H1 (cell line): ENCODE measurements around the gene RTKN2. TPM values are rescaled to one million over a fixed set of nuclear protein-coding genes. Genes with fewer than 3 reads are reported as not detected.

Experiments used
- CTCF ChIA-PET: fragments of 300-600 bp; sonication (Branson Sonifier 250); formaldehyde crosslinking; loops from one replicate; lab custom pipeline; 2021; ENCODE audit not compliant: partially characterized antibody; lab: Charles Lee
- POLR2A ChIA-PET: fragments of 300-600 bp; sonication (Branson Sonifier 250); formaldehyde crosslinking; loops from one replicate; lab custom pipeline; 2021; ENCODE audit warnings: inconsistent platforms; ENCODE audit not compliant: partially characterized antibody; lab: Charles Lee
- DNase-seq, 2 experiments: peaks; one replicate each; pipeline versions ENCODE4 v3.0.0 to v3.0.0-alpha.2; 2010 to 2022; ENCODE audit warnings: low spot score in 2 of 2, low read depth in 1 of 2, mixed read lengths in 1 of 2
- FAIRE-seq: peaks from 2 replicates; lab custom pipeline; 2011; peaks lifted over from hg19 to GRCh38; lab: Jason Lieb, UNC
- H2AFZ ChIP-seq: 2 replicates; pipeline ENCODE4 v1.8.1; 2012; ENCODE audit warnings: low read length, inconsistent platforms
- H2AK5ac ChIP-seq: 2 replicates; pipeline ENCODE4 v1.6.1; 2013; ENCODE audit warnings: low read depth, low read length
- H2BK120ac ChIP-seq: replicated peaks from 2 replicates; pipeline ENCODE3; 2013; ENCODE audit warnings: low read depth, low read length, inconsistent platforms
- H2BK12ac ChIP-seq: 2 replicates; pipeline ENCODE4 v1.6.1; 2013; ENCODE audit warnings: low read depth, low read length
- H2BK15ac ChIP-seq: 2 replicates; pipeline ENCODE4 v1.6.1; 2013; ENCODE audit warnings: low read length
- H2BK20ac ChIP-seq: 2 replicates; pipeline ENCODE4 v1.6.1; 2013; ENCODE audit warnings: low read length
- H2BK5ac ChIP-seq: 2 replicates; pipeline ENCODE4 v1.6.1; 2013; ENCODE audit warnings: low read depth, low read length
- H3K14ac ChIP-seq: 2 replicates; pipeline ENCODE4 v1.6.1; 2013; ENCODE audit warnings: inconsistent platforms; ENCODE audit not compliant: insufficient read length
- H3K18ac ChIP-seq: 2 replicates; pipeline ENCODE4 v1.6.1; 2013; ENCODE audit warnings: low read length; ENCODE audit errors: extremely low read depth
- H3K23ac ChIP-seq: 2 replicates; pipeline ENCODE4 v1.6.1; 2013; ENCODE audit warnings: inconsistent platforms; ENCODE audit not compliant: insufficient read length
- H3K23me2 ChIP-seq: 2 replicates; pipeline ENCODE4 v1.6.1; 2013; ENCODE audit warnings: low read depth, low read length
- H3K27ac ChIP-seq: 2 replicates; pipeline ENCODE4 v1.6.1; 2011; ENCODE audit warnings: low read depth, low read length, inconsistent platforms
- H3K27me3 ChIP-seq, 4 experiments: replicated peaks in 1 of 4; 1 replicate in 1 of 4; 2 replicates in 3 of 4; pipeline versions ENCODE4 v1.6.1 to v1.8.1; 2011 to 2013; ENCODE audit warnings: low read length in 3 of 4, mild to moderate bottlenecking in 3 of 4, inconsistent platforms in 2 of 4, mixed read lengths in 2 of 4, moderate library complexity in 1 of 4; ENCODE audit not compliant: control insufficient read depth in 3 of 4, insufficient read depth in 3 of 4; ENCODE audit errors: extremely low read depth in 1 of 4
- H3K36me3 ChIP-seq, 4 experiments: 2 replicates each; pipeline versions ENCODE4 v1.6.1 to v1.8.1; 2011 to 2013; ENCODE audit warnings: mild to moderate bottlenecking in 4 of 4, low read length in 3 of 4, moderate library complexity in 2 of 4, control low read depth in 1 of 4, inconsistent platforms in 1 of 4; ENCODE audit not compliant: insufficient read depth in 4 of 4, control insufficient read depth in 2 of 4
- H3K4ac ChIP-seq: replicated peaks from 2 replicates; pipeline ENCODE3; 2013; ENCODE audit warnings: low read length, low read depth, mixed read lengths, inconsistent platforms; ENCODE audit not compliant: insufficient read length
- H3K4me1 ChIP-seq, 4 experiments: replicated peaks in 1 of 4; 1 replicate in 1 of 4; 2 replicates in 3 of 4; pipeline versions ENCODE4 v1.6.1 to v1.8.1; 2011 to 2013; ENCODE audit warnings: low read length in 3 of 4, inconsistent platforms in 2 of 4, mixed read lengths in 1 of 4; ENCODE audit not compliant: insufficient read depth in 4 of 4, control insufficient read depth in 3 of 4
- H3K4me2 ChIP-seq, 2 experiments: 2 replicates each; pipeline versions ENCODE4 v1.6.1 to v1.8.1; 2011 to 2013; ENCODE audit warnings: low read depth in 2 of 2, low read length in 2 of 2, control low read depth in 1 of 2, inconsistent platforms in 1 of 2, mild to moderate bottlenecking in 1 of 2; ENCODE audit not compliant: insufficient read depth in 1 of 2
- H3K4me3 ChIP-seq, 4 experiments: fragments of 200-600, 300-600 bp in 1 of 4; sonication (generic), shearing (Covaris generic), sonication (Bioruptor Twin) in 1 of 4; 2 replicates each; pipeline versions ENCODE4 v1.5.1 to v1.8.1; 2011 to 2016; ENCODE audit warnings: low read length in 4 of 4, low read depth in 3 of 4, control low read depth in 2 of 4, inconsistent platforms in 2 of 4, mild to moderate bottlenecking in 2 of 4, mixed read lengths in 1 of 4, moderate library complexity in 1 of 4; ENCODE audit not compliant: insufficient read depth in 2 of 4; ENCODE audit errors: extremely low read depth in 1 of 4
- H3K56ac ChIP-seq: replicated peaks from 2 replicates; pipeline ENCODE3; 2013; ENCODE audit warnings: low read depth, mild to moderate bottlenecking, mixed read lengths, low read length, inconsistent platforms; ENCODE audit not compliant: insufficient read length
- H3K79me1 ChIP-seq: 2 replicates; pipeline ENCODE4 v1.6.1; 2013; ENCODE audit warnings: low read depth, low read length, control low read depth
- H3K79me2 ChIP-seq, 2 experiments: 2 replicates each; pipeline versions ENCODE4 v1.6.1 to v1.8.1; 2012 to 2013; ENCODE audit warnings: low read length in 2 of 2, mild to moderate bottlenecking in 2 of 2, inconsistent platforms in 1 of 2; ENCODE audit not compliant: insufficient read depth in 2 of 2, control insufficient read depth in 1 of 2
- H3K9ac ChIP-seq, 4 experiments: replicated peaks in 1 of 4; 1 replicate in 1 of 4; 2 replicates in 3 of 4; pipeline versions ENCODE4 v1.6.1 to v1.8.1; 2011 to 2013; ENCODE audit warnings: low read depth in 3 of 4, low read length in 3 of 4, control low read depth in 2 of 4, mild to moderate bottlenecking in 2 of 4, moderate library complexity in 2 of 4, inconsistent platforms in 1 of 4; ENCODE audit errors: extremely low read depth in 1 of 4
- H3K9me3 ChIP-seq, 2 experiments: 2 replicates each; pipeline versions ENCODE4 v1.6.1 to v1.8.1; 2012 to 2013; ENCODE audit warnings: mild to moderate bottlenecking in 2 of 2, moderate library complexity in 2 of 2, control low read depth in 1 of 2, inconsistent platforms in 1 of 2, low read depth in 1 of 2, low read length in 1 of 2, mixed read lengths in 1 of 2; ENCODE audit not compliant: insufficient read depth in 2 of 2
- H4K20me1 ChIP-seq, 2 experiments: replicated peaks in 1 of 2; 2 replicates each; pipeline versions ENCODE3 to v1.8.1; 2011 to 2013; ENCODE audit warnings: inconsistent platforms in 2 of 2, low read length in 2 of 2, mild to moderate bottlenecking in 1 of 2; ENCODE audit not compliant: insufficient read depth in 2 of 2, control insufficient read depth in 1 of 2
- H4K5ac ChIP-seq: 2 replicates; pipeline ENCODE4 v1.6.1; 2013; ENCODE audit warnings: low read length, low read depth, mixed read lengths, inconsistent platforms; ENCODE audit not compliant: insufficient read length
- H4K8ac ChIP-seq: 2 replicates; pipeline ENCODE4 v1.8.0; 2013; ENCODE audit warnings: mild to moderate bottlenecking, moderate library complexity, low read length, inconsistent platforms; ENCODE audit not compliant: insufficient read depth; ENCODE audit errors: extremely low read depth
- H4K91ac ChIP-seq: replicated peaks from 2 replicates; pipeline ENCODE3; 2013; ENCODE audit warnings: low read length, mixed read lengths, inconsistent platforms; ENCODE audit not compliant: insufficient read length
- ASH2L ChIP-seq: fragments of 200-600, 300-600 bp; sonication (generic); IDR thresholded peaks from one replicate; pipeline ENCODE4 v1.7.1; 2017; ENCODE audit warnings: low read length
- BACH1 ChIP-seq: IDR thresholded peaks from 2 replicates; pipeline ENCODE4 v1.6.1; 2012; ENCODE audit warnings: low read length, improper control_type of control experiment
- BCL11A ChIP-seq, 2 experiments: IDR thresholded peaks; one replicate each; pipeline ENCODE4 v1.6.1; 2011; ENCODE audit warnings: low read depth in 2 of 2, low read length in 2 of 2, mild to moderate bottlenecking in 2 of 2
- CEBPB ChIP-seq: IDR thresholded peaks from 2 replicates; pipeline ENCODE4 v1.6.1; 2012; ENCODE audit warnings: low read depth, low read length
- JUND ChIP-seq: IDR thresholded peaks from 2 replicates; pipeline ENCODE4 v1.6.1; 2011; ENCODE audit warnings: mild to moderate bottlenecking, improper control_type of control experiment, low read length
- NRF1 ChIP-seq: IDR thresholded peaks from 2 replicates; pipeline ENCODE4 v1.6.1; 2011; ENCODE audit warnings: mild to moderate bottlenecking, low read depth, low read length, improper control_type of control experiment
- PHF8 ChIP-seq: fragments of 200-600 bp; sonication (generic); conservative IDR thresholded peaks from 2 replicates; pipeline ENCODE4 v1.7.1; 2012; ENCODE audit warnings: low read depth, mild to moderate bottlenecking, inconsistent platforms, low read length, moderate library complexity
- POLR2A ChIP-seq, 2 experiments: IDR thresholded peaks; 1 replicate in 1 of 2; 2 replicates in 1 of 2; pipeline ENCODE4 v1.6.1; 2011; ENCODE audit warnings: low read depth in 2 of 2, low read length in 2 of 2, mild to moderate bottlenecking in 2 of 2; ENCODE audit errors: control extremely low read depth in 1 of 2
- POLR2AphosphoS5 ChIP-seq: IDR thresholded peaks from 2 replicates; pipeline ENCODE4 v1.6.1; 2011; ENCODE audit warnings: low read depth, low read length
- RFX5 ChIP-seq: IDR thresholded peaks from 2 replicates; pipeline ENCODE4 v1.6.1; 2011; ENCODE audit warnings: low read depth, low read length, improper control_type of control experiment, borderline replicate concordance
- RNF2 ChIP-seq: fragments of 200-900, 300-1000 bp; sonication (generic); IDR thresholded peaks from 2 replicates; pipeline ENCODE4 v1.7.1; 2016; ENCODE audit warnings: borderline replicate concordance, low read depth, mild to moderate bottlenecking, antibody characterized with exemption, low read length; ENCODE audit not compliant: poor library complexity, severe bottlenecking; ENCODE audit errors: missing control alignments
- RXRA ChIP-seq: IDR thresholded peaks from 2 replicates; pipeline ENCODE4 v1.6.1; 2011; ENCODE audit warnings: low read depth, mild to moderate bottlenecking, low read length, moderate library complexity; ENCODE audit not compliant: insufficient read depth
- SUZ12 ChIP-seq: fragments of 200-600 bp; sonication (generic); IDR thresholded peaks from 2 replicates; pipeline ENCODE4 v1.6.1; 2012; ENCODE audit warnings: mild to moderate bottlenecking, inconsistent platforms, low read length, moderate library complexity, mixed read lengths
- TAF7 ChIP-seq: optimal IDR thresholded peaks from 2 replicates; pipeline ENCODE3; 2011; ENCODE audit warnings: low read depth, mild to moderate bottlenecking, inconsistent platforms, low read length, moderate library complexity, borderline replicate concordance
- TBP ChIP-seq: IDR thresholded peaks from 2 replicates; pipeline ENCODE4 v1.6.1; 2011; ENCODE audit warnings: low read depth, low read length, improper control_type of control experiment
- TEAD4 ChIP-seq: IDR thresholded peaks from 2 replicates; pipeline ENCODE4 v1.6.1; 2012; ENCODE audit warnings: low read depth, low read length, inconsistent platforms, mixed read lengths
- WGBS, 2 experiments: shearing (Covaris generic) in 1 of 2; methylation state at CpG; one replicate each; pipeline versions ENCODE4 v1.1.6 to v1.1.7; 2013 to 2015; ENCODE audit warnings: low lambda C conversion rate in 2 of 2, mixed read lengths in 2 of 2, inconsistent platforms in 1 of 2, low coverage in 1 of 2, missing lambda C conversion rate in 1 of 2; ENCODE audit not compliant: insufficient replicate concordance in 2 of 2, insufficient coverage in 1 of 2, insufficient read length in 1 of 2; ENCODE audit errors: extremely low coverage in 1 of 2, missing lambda C conversion rate in 1 of 2; 5-methylcytosine and 5-hydroxymethylcytosine counted together
- polyA plus RNA-seq, 7 experiments: library from polyadenylated mRNA; depleted of rRNA in 3 of 7; stranded (reverse) in 5 of 7; unstranded in 2 of 7; fragments of >200 nt in 5 of 7; fragments of 200-250 nt in 2 of 7; gene quantifications; 1 replicate in 5 of 7; 2 replicates in 1 of 7; 4 replicates in 1 of 7; pipeline versions ENCODE4 v1.2.1 to v1.2.3, GENCODE V29; 2011 to 2013; ENCODE audit warnings: missing spikeins in 2 of 7, mixed read lengths in 2 of 7
- total RNA-seq: library from RNA; stranded (reverse); fragmentation: NEBNext Ultra II Directional; extraction: Animal tissue kit (Norgen Biotek cat#: 25700); gene quantifications from 2 replicates; pipeline ENCODE4 v1.2.1, GENCODE V29; 2021

RTKN2 gene
- total and polyA plus RNA-seq, 2 of the 8 experiments (the other 6 are each of a cell fraction or from before 2014, with no cell fraction given): 5.1 to 24.6 TPM

GRCh38 chr10:62182171-62182570 is 86.5 kb downstream of the RTKN2 start:
- Histone ChIP-seq H3K23ac (no peak overlapping the region), H3K4ac (no peak overlapping the region), H2BK12ac (no peak overlapping the region), H3K9me3 (no peaks in the 10 kb centered on the region; a peak in 1 of 4 replicates), H3K79me2 (no peaks in the 10 kb centered on the region), H3K36me3 (no peaks in the 10 kb centered on the region), H3K23me2 (no peaks in the 10 kb centered on the region), H2AK5ac (no peak overlapping the region), H4K91ac (no peak overlapping the region), H3K4me2 (no peak overlapping the region), H3K56ac (no peak overlapping the region), H3K14ac (no peak overlapping the region), H3K18ac (no peak overlapping the region), H3K4me3 (no peak overlapping the region), H3K27ac (no peak overlapping the region), H4K5ac (no peak overlapping the region), H2AFZ (no peak overlapping the region), H3K9ac (no peak overlapping the region), H2BK20ac (no peak overlapping the region), H2BK5ac (no peak overlapping the region), H4K8ac (no peak overlapping the region), H4K20me1 (no peaks in the 10 kb centered on the region), H3K27me3 (no peaks in the 10 kb centered on the region), H2BK120ac (no peak overlapping the region), H2BK15ac (no peak overlapping the region), H3K4me1 (0 out of 7 replicates have a peak, but pooled peaks cover 0 to 2% (median 0%) of the 10 kb centered on the region in 4 experiments), H3K79me1 (no peaks in the 10 kb centered on the region)
- ChIA-PET POLR2A (no interaction called here), CTCF (no interaction called here)
- FAIRE-seq (no peak), DNase-seq (no peak)
- WGBS, 2 experiments: 90% methylated on average over 2 of the region's 2 CpGs; no CpG with 5 or more reads in 1 of the 2 experiments
- TF ChIP-seq JUND (no peak), BCL11A (IDR thresholded peaks at IDR 0.05; ENCODE audit: low read depth in 2 of 2, low read length in 2 of 2) (no peak), BACH1 (no peak), TAF7 (no peak), TEAD4 (no peak), RXRA (no peak), RFX5 (no peak), TBP (no peak), RNF2 (no peak), SUZ12 (no peak), ASH2L (no peak), CEBPB (no peak), PHF8 (no peak), POLR2A (IDR thresholded peaks at IDR 0.05; ENCODE audit: control extremely low read depth in 1 of 2, low read depth in 2 of 2, low read length in 2 of 2) (no peak), NRF1 (no peak), POLR2AphosphoS5 (no peak)
